GM21737 (cell line): Measurements from ENCODE around the gene SLC22A7.

Experiments used
- ATAC-seq: cut with Tn5 transposase; IDR thresholded peaks from one replicate; pipeline ENCODE4 v1.9.1; 2021; ENCODE audit warnings: mild to moderate bottlenecking, moderate library complexity; ENCODE audit not compliant: unreplicated experiment

Gene SLC22A7

DNA sequence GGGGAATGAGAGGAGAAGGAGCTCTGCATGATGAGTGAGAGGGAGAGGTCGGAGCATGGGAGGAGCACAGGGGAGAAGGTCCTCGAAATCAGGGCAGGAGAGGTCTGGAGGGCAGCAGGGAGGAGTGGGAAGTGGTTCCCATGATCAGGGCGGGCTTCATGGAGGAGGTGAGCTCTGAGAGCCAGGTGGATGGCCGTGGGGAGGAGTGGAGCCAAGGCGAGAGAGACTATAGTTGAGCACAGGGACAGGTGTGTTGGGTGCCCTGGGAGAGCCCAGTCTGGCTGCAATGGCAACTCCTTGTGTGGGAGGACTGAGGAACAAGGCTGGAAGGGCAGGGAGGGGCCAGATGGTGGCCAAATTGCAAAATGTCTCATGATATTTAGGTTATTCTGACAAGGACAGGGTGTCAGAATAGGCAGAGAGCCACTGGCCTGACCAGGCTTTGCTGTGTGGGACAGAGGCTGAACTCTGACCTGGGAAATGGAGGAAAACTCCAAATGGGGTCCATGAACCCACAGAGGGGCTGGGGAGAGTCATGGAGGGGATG, 33.4 kb upstream of the SLC22A7 start:
- no peak for ATAC-seq

DNA sequence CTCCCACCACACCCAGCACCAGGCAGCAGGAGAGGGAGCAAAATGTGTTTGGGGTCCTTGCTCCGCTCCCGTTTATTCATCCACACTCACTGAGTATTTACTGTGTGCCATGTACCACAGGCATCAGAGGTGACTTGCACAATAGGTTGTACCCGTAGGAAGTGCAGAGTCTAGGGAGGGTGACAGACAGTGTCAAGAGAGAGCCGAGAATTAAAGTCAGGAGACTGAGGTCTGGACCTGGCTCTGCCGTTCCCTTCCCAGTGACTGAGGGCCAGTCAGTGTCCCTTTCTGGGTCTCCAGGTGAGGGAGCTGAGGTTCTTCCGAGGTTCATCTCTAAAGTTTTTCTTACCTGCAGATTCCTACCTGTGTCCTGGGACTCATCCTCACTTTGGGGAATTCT, 32.5 kb upstream of the SLC22A7 start:
- ATAC-seq: no peak

DNA sequence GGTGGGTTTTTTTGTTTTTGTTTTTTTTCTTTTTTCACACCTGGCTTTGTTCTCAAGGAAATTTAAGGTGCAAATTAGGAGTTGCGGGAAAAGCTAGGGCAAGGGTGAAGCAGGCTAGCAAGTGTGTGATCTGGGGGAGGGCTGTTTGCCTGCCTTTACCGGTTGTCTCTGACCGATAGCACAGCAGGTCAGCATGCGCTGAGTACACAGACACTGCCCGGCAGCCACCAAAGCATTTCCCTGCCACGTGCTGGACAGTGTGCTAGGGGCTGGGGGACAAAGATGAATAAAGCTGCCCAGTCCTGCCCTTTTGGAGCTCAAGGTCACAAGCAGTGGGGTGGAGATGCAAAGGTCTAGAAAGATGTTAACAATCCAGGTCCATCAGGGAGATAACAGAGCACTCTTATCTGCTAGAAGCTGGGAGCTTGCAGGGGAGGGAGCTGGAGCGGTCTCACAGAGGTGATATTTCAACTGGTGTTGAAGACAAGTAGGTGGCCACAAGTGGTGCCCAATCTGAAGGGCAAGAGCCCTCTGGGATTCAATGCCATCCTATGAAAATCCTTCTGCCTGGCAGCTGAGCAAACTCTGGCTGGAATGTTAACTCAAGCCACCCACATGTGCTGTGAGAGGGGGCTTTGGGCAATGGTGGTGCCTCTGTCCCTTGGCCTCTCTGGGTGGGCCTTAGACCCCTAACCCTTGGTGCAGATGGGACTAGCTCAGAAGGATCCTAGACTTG, 30.3 kb upstream of the SLC22A7 start:
- no peak for ATAC-seq

DNA sequence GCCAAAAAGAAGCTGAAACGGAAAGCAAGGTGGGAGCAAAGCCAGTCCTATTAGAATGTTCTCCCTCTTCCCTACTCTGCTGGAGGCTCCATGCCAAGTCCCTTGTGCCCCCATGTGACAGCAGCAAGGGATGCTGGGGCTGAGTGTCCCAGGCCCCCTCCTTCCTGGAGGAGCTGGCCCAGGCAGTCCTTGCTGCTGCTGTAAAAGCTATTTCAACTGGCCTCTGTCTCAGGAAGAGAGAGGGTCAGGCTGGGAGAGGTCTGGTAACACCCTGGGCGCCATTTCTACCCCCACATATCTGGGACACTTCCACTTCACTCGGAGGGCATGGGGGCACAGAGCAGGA, 29.7 kb upstream of the SLC22A7 start:
- no peak for ATAC-seq

DNA sequence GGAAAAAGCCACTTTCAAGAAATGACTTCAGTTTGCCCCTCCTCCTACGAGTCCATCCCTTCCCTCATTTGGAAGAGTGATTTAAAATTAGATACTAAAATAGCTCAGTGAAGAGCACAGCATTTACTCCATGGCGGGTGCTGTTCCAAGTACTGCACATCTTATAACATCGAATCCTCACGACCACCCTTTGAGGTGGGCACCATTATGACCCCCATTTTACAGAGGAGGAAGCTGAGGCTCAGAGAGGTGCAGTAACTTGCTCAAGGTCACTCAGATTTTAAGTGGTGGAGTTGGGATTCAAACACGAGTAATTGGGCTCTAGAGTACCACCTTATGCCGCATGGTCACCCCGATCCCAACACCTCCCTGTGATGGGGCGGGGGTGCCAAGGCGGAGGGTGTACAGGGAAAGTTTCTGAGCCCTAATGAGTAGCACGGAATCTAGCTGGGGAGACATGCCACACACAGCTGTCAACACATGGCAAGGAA, 29.2 kb upstream of the SLC22A7 start:
- no peak for ATAC-seq

DNA sequence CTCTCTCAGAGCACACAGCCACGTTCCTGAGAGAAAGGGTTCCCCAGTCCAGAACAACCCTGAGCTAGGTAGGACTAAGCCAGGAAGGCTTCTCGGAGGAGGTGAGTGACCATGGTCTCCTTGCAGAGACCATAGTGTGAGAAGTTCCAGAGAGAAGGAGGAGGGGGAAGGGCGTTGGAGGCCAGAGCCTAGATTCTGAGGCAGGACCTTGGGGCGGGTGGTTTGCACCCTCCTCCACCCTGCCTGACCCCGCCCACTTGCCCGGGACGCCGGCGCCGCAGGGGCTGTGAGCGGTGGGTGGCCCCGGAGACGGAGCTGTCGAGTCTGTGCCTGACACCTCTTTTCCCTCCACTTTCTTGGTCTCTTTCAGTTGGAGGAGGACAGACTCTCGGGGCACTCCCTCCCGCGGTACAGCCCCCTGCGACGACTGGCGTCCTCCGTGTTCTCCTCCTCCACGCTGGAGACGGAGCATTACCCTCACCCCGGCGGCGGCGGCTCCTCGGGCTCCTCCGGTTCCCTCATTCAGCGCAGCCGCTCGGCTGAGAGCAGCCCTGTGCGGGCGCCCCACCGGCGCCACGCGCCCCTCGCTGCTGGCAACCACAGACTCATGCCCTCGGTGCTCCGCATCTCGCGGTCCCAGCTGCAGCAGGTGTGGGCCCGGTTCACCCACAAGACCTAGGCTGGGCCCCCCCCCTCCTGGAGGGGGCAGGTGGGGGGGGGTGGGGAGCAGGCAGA, 28.6 kb upstream of the SLC22A7 start:
- ATAC-seq: no peak

DNA sequence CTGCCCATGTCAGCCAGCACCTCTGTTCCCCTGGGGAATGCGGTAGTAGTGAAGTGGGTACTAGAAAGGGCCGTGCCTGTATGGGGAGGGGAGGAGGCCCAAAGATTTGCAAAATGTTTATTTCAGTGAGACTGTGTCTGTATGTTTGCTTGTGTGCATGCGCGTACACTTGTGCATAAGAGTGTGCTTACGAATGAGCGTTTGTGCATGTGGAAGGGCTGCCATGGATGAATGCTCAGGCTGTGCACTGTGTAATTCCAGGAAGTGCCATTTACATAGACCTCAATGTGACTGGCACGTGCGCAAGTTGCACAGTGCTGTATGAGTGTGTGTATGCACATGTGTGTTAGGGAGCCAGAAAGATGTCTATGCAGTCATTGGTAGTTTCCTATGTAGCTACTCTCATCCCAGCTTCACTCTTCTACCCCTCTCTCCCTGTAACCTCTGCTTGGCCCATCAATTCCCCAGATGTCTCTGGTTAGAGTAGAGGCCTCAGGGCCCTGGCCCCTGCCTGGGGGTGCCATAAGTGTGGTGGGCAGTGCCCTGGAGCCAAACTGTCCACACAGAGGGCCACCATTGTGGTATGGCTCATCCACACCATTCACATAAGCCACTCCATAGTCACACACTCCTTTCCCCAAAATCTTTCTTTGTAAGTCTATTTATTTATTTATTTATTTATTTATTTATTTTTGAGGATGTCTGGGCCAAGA, 26.8 kb upstream of the SLC22A7 start:
- ATAC-seq: no peak

DNA sequence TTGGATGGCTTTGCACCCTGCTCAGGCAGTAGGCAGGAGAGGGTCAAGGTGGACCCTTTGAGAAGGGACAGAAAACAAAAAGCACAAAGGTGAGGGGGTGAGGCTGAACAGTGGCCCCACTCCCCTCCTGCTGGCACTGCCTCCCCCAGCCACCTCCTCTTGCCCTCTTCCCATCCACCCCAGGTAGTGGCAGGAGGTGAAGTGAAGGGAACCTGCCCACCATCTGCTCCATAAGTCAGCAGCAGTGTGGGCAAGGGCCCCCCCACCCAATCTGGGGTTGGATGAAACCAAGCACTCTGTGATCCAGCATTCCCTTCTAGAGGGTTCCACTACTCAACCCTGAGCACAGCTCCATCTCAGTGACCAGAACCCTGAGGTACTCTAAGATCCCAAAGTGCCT, 26.1 kb upstream of the SLC22A7 start:
- ATAC-seq: no peak

DNA sequence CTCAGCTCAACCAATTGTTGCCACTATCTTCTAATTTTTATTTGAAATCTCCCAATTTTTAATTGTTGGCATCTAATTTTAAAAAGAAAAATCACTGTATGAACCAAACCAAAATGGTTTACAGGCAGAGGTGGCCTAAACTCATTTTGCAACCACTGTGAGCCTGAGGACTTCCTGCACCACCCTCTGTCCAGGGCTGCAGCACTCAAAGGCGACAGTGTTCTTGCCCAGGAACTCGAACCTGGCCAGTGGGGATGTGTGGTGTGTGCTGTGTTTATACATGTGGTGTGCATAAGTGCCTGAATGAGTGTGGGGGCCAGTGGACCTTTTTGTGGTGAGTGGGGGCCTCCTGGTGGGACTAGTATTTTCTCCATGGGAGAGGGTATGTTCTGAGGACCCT, 24.4 kb upstream of the SLC22A7 start:
- no peak for ATAC-seq

DNA sequence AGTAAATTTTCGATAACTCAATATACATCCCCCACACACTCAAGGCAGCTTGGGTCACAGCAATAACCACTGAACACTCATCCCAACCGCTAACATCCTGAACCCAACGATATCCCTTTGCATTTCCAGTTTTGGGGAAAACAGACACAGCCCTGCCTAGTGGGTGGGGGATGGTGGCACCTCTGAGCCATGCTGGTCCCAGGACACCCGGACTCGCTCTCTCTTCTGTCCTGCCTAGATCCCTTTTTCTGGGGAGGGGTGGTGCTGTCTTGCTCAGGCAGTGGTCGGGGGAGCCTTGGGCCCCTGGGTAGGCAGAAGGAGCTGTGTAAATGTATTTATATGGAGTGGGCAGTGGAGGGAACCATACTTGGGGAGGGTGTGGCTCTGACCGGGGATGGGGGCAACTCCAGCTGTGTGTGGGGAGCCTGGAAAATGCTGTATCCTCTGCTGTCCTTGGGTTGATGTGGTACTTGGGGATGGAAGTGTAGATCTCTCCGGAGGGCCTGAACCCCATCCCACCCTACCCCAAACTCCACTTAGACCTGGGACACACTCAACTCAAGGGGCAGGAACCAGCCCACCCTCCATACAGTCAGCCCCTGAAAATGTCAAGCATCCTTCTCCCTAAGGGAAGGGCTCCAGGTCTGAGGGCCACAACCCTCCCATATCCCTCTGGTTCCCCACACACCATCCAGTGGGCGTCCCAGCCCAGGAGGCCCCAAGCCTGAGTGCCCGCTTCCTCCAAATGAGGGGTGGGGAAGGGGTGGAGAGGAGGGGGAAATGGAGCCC, 23.7 kb upstream of the SLC22A7 start:
- no peak for ATAC-seq

DNA sequence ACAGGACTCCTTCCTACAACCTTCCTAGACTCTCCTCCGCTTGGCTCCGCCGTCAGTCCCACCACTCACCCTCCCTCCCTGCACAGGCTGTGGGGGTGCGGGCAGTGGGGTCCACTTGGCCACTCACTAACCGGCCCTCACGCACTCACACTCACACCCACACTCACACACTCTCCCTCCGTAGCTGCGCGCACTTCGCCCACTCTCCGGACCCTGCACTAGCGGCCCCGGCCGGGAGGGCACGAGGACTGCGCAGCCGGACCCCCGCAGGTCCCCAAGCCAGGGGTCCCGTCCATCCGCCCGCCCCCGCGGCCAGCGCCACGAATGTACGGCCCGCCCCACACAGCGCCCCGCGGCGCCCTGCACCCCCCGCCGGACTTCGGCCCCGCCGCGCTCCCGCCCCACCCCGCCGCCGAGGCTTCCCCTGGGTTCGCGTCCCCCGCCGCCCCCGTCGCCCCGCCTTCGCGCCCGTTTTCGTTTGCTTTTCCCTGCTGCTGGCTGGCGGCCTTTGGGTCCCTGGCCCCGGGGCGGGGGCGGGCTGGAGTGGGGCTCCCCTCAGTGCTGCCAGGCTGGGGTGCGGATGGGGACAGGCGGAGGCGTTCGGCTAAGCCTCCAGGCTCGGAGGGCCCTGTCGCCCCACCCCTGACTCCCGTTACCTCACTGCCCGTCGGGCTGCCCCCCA, 23.0 kb upstream of the SLC22A7 start:
- no peak for ATAC-seq

DNA sequence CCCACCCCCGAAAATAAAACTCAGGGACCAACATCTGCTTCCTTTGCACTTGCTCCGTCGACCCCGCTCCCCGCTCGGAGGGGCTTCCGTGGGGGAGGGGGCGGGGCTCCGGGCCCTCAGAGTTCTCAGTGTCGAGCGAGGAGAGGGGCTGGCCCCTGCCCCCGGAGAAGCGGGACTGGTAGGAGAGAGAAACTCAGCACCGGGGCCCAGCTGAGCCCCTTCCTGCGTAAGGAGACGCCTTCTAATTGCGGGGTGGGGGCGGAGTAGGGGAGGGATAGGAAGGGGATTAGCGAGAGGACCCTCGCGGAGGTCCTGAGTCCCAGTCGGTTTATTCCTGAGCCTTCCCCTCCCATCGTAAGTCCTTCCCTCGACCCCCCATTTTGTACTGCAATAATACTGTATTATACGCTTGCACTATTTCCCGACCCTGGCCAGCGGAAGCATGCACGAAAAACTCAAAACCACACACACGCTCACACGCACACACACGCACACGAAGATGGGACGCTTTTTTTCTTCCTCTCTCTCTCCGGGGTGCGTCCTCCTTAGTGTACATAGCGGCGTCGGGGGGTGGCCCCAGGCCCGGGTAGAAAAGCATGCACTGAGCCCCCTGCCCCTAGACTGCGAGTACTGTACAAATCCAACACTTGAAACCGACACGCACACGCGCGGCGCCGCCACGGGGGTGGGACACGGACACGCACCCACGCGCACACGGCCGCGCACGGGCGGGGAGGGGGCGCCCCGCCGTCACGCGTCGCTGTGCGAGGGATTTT, 22.1 kb upstream of the SLC22A7 start:
- ATAC-seq: no peak

DNA sequence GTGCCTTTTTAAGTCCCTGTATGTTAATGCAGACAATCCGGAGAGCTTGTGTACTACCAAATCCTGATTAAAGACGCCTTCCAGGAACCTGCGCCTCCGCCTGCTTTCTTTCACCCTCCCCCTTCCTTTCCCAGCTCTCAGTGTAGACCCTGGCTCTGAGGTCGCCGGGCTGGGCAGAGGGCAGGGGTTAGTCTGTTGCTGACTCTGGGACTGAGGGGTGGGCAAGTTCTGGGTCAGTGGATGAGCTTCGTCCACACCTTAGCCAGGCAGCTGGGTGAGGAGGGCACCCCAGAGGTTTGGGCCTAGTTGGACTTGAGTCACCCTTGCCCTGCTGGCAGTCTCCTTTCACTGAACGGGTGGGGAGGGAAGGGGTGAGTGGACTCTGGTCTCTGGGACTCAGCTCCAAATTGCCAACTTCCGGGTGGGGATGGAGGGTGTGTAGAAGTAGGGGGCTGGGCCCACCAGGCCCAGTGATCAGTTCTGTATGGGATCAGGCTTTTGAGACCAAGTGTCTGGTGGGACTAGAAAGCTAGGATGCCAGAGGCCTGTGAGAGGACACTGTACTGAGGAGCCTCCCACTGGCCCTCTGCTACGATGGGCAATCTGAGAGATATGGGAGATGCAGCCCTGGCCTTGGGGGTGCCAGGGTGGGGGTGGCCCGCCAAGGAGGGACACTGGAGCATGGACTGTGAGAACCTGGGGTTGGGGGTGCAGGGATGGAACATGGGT, 21.3 kb upstream of the SLC22A7 start:
- ATAC-seq: no peak

DNA sequence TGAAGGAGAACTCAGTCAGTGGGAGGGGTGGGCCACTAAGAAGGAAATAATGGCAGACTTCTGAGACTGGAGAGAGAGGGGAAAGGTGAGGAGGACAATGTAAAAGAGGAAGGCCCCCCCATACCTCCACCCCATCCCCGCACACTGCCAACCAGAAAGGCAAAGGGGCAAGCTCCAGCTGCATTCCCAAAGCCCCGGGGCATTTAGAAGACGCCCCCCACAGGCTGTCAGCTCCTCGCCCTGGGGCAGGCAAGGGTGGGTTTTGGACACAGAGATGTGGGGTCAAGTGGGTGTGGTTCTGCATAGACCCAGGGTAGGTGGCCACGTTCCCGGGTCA, 20.8 kb upstream of the SLC22A7 start:
- ATAC-seq: no peak

DNA sequence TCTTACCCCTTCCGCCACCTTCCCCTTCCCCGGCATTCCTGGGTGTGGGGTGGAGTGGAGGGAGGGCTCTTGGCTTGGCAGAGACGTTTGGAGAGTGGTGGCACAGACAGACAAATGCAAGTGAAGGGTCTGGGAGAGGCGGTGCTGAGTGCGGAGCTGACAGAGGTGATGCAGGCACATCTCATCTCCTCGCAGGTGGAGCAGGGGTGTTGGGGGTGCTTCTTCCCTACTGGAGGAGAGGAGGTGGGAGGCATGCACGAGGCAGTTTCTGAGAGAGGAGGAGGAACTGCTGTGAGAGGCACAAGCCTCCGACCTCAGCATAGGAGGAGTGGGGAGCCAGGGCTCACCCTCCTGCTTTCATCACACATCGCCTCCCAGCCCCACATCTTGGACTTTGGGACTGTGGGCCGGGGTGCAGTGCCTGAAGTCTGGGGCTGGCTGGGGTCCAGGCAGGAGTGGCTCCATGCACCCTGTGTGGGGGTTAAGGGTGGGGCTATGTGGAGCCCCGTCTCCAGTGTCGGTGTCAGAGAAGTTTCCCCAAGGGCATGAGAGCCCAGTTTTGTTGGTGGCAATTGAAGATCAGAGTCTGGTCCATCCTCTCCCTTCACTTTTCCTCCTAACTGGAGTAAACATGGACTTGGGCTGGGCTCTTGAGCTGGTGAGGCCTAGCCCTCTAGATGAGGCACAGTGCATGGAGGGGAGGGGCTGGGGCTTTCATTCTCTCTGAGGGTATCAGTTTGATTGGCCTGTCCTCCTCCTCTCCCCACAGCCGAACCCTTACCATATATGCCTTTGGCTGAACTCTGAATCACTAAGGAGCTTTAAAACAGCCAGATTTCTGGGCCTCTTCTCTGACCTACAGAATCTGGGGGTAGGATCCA, 20.2 kb upstream of the SLC22A7 start:
- no peak for ATAC-seq

DNA sequence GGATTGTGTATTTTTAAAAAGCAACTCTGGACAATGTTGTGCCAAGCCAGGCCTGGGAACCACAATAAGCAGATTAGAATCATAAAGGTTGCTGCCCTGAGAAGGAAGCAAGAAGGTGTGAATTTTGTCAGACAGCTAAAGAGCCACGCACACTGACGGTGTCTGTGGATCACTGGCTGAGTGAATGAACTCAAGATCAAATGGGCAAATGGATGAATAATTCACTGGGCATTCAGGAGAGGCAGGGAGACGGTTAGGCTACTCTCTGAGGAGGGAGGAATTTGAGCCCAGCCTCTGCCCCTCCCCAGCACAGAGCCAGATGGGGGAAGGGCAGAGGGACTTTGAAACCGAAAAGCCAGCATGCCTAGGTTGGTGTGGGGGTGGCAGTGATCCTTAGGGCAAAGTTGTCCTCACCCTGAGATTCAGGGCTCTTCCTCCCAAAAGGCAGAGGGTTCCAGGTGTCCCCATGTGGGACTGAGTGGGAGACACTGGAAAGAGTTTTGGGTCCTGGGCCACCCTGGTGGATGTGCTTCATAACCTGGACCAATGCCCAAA, 19.5 kb upstream of the SLC22A7 start:
- no peak for ATAC-seq

DNA sequence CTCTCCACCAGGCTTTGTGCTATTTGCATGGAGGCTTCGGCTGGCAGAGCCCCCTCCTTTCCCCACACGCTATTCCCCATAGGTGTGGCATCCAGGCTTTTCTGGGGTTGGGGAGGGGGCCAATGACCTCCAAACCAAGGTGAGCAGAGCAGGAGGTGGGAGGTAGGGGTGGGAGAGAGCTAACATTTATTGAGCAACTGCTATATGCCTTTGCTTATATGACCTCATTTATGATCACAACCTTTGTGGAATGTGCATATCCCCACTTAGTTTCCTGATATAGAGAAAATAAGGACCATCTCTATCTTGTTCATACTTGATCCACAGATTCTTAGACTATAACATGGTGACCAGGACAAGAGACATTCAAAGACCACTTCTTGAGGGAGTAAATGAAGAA, 17.8 kb upstream of the SLC22A7 start:
- no peak for ATAC-seq

DNA sequence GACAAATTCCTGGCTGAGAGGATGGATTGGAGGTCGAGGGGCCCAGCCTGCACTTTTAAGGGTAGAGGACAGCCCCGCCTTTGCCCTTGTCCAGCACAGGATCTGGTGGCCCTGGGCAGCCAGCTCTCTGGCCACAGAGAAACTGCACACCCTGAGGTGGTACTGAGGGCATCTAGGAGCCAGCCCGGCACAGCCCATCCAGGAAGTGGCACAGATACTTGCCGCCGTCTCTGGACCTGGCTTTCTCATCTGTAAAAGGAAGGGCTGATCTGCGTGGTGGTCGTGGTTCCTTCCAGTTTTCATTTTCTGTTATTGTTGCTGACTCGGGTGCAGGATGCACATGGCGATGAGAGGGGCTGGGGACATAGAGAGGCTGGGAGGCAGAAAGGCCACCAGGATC, 16.0 kb upstream of the SLC22A7 start:
- no peak for ATAC-seq
